Mammary epithelial cell (primary cell): ENCODE data around the gene TMEM218.

Experiments
- CTCF ChIP-seq, 2 donors: IDR thresholded peaks in 1 of 2; conservative IDR thresholded peaks in 1 of 2; 2 replicates each; pipeline ENCODE4 v1.5.1; 2011 to 2012; ENCODE audit warnings: inconsistent platforms in 2 of 2, low read length in 2 of 2, mild to moderate bottlenecking in 2 of 2, control low read depth in 1 of 2, low read depth in 1 of 2; ENCODE audit not compliant: insufficient read depth in 1 of 2; ENCODE audit errors: extremely low read depth in 1 of 2
- EZH2 ChIP-seq: IDR thresholded peaks from 2 replicates; pipeline ENCODE4 v1.6.1; 2012; ENCODE audit warnings: low read length, inconsistent platforms, borderline replicate concordance

- TF ChIP-seq CTCF (conservative IDR thresholded peaks at IDR 0.05 in 1 of 2, IDR thresholded peaks at IDR 0.05 in 1 of 2; ENCODE audit: extremely low read depth in 1 of 2, insufficient read depth in 1 of 2, low read depth in 1 of 2, low read length in 2 of 2): no peak
- TF ChIP-seq EZH2: no peak
Measured at GRCh38 chr11:125105926-125106325, 5.5 kb downstream of the TMEM218 start.
